Fibroblast of peridontal ligament (primary cell): ENCODE results near the gene FOSB.
"Not testable (repeated sequence)": the region's sequence is repeated elsewhere in the genome, so short reads cannot be mapped to it uniquely, and the experiment has no call there.

Experiments
- DNase-seq: peaks from one replicate; pipeline ENCODE4 v3.0.0-alpha.2; 2010; ENCODE audit errors: extremely low read depth

Gene FOSB

GRCh38 chr19:45467456-45468158 is at the start of gene FOSB:
Gene FOSB (plus strand): TSS chr19:45467996. CDS start chr19:45468587, 591 bp downstream.
- DNase-seq, result peak; percentile 96

DNA sequence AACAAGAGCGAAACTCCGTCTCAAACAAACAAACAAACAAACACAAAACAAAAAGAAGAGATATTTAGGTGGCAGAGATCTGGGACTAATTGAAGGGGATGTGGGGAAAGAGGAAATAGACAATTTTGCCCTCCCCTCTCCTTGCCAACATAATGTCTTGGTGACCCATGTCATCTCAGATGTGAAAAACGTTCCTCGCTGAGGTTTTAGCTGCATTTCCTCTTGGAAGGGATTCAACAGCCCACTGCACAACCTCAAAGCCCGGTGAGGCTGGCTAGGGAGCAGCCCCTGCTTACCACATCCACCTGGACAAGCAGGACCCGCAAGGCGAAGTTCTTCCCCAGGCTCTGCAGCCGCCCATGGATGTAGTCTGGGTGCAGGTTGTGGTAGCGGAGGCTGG is 49.0 kb upstream of the FOSB start:
- no peak for DNase-seq

GRCh38 chr19:45419396-45419795 is 48.4 kb upstream of the FOSB start:
- DNase-seq, result no peak

DNA sequence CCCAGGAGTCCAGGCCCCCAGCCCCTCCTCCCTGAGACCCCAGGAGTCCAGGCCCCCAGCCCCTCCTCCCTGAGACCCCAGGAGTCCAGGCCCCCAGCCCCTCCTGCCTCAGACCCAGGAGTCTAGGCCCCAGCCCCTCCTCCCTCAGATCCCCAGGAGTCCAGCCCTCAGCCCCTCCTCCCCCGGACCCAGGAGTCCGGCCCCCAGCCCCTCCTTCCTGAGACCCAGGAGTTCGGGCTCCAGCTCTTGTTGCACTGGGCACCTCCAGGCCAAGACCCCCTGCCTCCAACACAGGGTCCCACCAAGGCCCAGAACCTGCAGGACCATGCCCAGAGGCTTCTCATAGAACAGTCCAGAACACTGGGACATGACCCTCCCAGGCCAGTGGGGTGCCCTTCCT is 47.9 kb upstream of the FOSB start:
- no peak for DNase-seq

DNA sequence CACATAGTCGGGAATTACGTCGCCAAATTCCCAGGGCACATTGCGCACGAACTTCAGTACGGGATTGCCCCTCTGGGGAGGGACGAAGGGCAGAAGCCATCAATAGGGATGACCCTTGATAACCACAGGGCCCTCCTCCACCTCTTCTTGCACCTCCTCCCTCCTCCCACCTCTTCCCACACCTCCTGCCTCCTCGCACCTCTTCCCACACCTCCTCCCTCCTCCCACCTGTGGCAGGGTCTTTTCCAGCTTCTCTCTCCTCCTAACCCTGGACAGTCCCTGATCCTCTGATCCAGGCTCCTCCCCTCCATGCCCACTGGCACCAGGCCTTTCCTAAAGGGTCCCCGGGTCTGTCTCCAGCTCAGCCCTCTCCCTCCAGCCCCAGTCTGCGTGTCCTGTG is 47.4 kb upstream of the FOSB start:
- no peak for DNase-seq

DNA sequence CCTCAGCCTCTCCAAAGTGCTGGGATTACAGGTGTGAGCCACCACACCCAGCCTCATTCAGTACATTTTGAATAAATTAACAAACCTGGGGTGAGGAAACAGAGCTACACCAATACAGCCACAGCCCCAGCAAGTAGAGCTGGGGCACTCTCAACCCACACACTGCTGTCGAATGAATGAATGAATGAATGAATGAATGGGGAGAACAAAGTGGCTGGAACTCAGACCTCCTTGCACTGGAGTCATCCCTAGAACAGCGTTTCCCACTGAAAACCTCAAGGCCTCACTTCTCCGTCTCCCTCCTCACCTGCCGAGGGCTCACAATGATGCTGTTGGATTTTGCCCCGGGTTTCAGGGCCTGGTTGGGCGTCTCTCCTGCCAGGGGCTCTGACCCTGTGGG is 46.9 kb upstream of the FOSB start:
- no peak for DNase-seq

DNA sequence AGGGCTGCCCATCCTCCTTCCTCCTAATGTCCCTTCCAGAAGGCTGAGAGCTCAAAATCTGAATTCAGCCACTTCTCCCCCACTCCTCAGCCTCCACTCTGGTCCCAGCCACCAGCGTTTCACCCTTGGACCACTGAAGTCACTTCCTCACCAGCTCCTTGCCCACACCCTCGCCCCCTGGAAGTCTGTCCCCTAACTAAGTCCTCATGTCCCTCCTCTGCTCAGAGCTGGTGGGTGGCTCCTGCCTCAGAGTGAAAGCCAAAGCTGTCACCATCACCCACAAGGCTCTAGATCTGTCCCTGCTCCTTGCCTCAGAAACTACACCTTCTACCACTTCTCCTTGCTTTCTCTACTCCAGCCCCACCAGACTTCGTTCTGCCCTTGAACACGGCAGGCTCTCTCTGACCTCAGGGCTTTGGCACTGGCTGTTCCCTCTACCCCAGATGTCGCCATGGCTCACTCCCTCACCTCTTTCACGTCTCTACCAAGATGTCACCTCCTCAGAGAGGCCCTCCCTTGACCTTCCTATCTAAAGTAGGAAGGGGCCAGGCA is 45.8 kb upstream of the FOSB start:
- no peak for DNase-seq

- no peak for DNase-seq
Observed at GRCh38 chr19:45423033-45423588, 44.7 kb upstream of the FOSB start.

DNA sequence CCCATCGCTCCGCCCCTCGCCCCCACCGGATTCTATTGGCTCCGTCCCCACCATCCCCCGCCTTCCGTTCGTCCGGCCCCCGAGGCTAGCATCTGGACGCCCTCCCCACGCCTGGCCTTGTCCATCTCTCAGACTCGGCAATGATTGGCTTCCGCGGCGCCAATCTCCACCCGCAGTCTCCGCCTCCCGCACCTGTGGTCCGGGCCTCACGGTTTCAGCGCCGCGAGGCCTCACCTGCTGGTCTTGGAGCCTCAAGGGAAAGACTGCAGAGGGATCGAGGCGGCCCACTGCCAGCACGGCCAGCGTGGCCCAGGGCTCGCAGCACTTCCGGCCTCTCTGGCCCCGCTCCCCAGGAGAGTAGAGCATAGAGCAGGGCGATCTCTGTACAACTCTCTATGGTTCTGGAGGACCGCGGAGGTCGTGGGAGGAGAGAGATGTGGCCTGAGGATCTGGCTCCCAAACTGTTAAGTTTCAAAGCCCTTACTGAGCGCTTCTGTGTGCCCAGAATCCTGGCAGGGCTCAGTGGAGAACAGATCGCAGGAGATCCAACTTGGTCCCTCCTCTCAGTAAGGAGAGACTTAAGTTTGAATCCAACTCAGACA is 44.1 kb upstream of the FOSB start, which contains the start of gene ERCC1:
ERCC1 (minus strand) TSS at position 329 of the 602 bp plus-strand sequence. CDS start 543 bp downstream, outside the sequence.
- peak; percentile 91 for DNase-seq

DNA sequence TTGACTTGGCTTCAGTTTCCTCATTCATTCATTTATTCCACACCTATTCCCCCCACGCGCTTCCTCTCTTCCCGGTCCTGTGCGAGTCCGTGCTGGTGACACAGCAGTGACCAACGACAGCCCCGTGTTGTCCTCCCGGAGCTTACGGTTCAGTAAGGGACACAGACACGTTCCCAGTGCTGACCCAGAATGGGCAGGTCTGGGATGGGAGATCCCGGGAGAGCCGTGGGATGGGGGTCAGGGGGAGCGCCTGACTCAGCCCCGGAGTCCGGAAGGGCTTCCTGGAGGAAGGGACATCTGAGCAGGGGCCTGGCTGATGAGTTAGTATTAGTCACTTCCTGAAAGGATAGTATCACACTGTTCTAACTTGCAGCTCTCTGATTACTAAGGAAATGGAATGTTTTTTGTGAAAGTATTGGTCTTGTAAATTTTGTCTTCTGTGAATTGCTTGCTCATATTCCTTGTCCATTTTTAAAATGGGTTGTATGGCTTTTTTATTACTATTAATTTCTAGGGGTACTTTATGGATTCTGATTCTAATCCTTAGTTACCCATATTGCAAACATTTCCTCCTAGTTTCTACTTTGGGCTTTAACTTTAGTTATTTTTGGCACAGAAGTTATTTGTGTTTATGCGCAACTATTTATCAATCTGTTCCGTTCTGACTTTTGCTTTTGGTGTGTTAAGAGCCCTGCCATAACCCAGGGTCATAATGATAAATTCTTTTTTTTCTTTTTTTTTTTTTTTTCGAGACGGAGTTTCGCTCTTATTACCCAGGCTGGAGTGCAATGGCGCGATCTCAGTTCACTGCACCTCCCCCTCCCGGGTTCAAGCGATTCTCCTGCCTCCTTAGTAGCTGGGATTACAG is 43.4 kb upstream of the FOSB start:
- peak; percentile 86 for DNase-seq

DNA sequence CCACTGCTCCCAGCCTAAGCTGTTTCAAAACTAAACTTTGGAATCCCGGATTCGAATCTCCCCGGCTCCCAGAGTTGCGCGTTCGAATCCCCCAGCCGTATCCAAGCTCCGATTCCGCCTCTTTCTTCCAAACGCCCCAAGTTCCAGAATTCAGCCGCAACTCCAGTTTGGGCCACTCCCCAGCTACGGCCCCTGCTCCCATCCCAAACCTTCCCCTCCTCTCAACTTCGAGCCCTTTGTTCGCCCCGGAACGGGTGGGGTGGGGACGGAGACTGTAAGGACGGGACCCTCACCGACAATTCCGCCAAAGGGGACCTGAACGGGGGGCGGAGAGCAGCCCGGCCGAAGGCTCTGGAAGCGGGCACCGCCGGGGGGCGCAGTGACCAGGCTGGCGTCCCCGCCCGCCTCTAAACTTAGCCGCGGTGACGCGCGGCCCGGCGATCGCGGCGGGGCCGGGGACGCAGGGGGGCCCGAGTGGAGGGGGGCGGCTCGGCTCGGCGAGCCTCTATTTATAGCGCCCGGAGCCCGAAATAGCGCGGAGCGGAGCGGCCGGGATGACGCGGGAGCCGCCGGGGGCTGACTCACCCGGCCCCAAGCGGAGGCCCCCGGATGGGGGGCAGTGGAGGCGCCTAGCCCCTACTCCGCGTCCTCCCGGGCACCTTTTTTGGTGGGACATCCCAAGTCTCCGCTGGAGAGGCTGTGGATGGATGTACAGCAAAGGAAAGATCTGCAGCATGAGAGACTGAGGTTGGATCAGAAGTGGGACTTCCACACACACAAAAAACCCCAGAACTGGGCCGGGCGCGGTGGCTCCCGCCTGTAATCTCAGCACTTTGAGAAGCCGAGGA is 39.2 kb upstream of the FOSB start:
- peak; percentile 40 for DNase-seq

- DNase-seq, result not testable (repeated sequence)
Observed at GRCh38 chr19:45429896-45430295, 37.9 kb upstream of the FOSB start.

DNA sequence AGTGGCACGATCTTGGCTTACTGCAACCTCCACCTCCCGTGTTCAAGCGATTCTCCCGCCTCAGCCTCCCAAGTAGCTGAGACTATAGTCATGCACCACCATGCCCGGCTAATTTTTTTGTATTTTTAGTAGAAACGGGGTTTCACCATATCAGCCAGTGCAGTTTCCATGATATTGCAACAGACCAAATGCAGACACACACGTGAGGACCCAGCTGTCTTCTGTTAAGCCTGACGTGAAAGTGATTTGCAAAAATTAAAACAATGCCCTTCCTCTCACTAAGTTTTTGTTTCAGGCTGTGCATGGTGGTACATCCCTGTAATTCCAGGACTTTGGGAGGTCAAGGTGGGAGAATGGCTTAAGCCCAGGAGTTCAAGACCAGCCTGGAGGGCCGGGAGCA is 36.8 kb upstream of the FOSB start:
- DNase-seq, result peak; percentile 86

GRCh38 chr19:45432543-45432942 is 35.3 kb upstream of the FOSB start:
- DNase-seq, result not testable (repeated sequence)

GRCh38 chr19:45437328-45437727 is 30.5 kb upstream of the FOSB start:
- DNase-seq, result no peak

DNA sequence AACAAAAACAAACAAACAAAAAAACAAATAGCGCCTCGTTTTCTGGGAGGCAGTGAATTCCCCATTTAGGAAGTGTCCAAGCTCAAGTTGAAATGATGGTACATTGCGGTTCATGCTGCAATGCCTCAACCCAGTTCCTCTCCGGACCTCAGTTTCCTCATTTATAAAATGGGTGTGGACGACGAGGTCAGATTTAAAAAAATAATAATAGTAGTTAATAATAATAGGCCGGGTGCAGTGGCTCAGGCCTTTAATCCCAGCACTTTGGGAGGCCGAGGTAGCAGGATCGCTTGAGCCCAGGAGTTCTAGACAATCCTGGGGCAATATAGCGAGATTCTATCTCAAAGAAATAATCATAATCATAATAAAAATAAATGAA is 28.6 kb upstream of the FOSB start:
- no peak for DNase-seq

DNA sequence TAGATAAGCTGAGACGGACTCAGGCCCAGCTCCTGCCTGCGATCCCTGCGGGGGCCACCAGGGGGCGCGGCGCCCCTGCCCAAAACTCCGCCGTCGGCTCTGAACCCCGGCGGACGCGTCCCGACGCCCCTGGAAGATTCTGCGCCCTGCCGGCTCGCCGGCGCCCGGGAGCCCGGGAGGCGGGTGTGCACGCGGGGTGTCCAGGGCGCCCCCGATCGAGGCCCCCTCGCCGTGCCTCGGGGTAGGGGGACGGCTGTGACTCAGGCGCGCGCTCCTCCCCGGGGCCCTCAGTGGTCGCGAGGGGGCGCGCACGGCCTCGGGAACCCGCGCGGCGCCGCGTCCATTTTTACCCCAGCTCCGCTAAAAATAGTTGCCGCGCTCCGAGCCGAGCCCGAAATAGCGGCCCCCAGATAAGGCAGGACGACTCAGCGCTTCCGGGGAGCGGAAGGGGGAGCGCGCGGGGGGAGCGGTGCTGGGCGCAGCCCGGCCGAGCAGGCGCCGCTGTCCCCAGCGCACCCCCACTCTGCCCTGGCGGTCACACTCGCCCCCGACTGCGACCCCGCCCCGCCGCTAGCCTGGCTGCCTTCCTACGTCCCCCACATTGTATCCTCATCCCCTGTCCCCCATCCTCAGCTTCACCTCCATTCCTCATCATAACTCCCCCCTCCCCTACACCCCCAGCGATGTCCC is 28.1 kb upstream of the FOSB start:
- peak; percentile 71 for DNase-seq

DNA sequence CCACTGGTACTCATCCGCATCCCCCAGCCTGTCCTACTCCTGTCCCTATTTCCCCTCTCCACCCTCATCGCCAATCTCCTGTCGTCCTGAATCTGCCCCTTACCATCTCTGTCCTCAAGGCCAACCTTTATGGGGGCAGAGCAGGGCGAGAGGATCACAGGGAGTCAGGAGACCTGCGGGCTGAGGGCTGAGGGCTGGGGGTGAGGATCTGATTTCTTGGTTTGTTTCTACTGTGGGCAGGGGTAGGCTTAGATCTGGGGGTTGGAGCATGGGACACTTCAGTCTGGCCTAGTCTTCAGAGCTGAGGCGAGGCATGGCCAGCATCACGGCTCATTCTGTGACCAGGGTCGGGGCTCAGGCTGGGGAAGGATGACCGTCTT is 27.5 kb upstream of the FOSB start:
- no peak for DNase-seq

DNA sequence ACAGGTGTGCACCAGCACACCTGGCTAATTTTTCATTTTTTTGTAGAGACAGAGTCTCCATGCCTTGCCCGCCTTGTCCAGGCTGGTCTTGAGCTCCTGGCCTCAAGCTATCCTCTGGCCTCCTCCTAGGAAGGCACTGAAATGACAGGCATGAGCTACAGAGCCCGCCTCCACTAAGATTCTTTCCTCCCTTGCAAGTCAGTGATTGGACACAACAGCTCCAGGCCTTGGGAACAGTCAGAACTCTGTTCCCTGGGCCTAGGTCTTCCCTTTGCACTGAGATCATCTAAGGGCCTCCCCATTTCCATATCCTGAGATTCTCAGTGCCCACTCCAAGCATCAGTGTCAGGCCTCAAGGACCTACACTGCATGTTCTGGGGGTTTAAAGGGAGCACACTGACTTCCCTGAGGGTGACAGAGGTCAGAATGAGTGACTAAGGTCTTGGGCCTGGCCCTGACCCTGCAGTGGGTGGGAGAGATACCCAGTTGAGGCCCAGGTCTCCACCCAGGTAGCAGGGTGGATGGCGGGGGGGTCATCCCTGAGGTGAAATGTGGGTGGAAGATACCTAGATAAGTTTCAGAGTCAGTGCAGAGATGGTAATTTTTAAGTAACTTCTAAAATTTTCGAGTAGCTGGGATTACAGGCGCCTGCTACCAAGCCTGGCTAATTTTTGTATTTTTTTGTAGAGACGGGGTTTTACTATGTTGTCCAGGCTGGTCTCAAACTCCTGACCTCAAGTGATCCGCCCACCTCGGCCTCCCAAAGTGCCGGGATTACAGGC is 26.7 kb upstream of the FOSB start:
- peak; percentile 41 for DNase-seq

DNA sequence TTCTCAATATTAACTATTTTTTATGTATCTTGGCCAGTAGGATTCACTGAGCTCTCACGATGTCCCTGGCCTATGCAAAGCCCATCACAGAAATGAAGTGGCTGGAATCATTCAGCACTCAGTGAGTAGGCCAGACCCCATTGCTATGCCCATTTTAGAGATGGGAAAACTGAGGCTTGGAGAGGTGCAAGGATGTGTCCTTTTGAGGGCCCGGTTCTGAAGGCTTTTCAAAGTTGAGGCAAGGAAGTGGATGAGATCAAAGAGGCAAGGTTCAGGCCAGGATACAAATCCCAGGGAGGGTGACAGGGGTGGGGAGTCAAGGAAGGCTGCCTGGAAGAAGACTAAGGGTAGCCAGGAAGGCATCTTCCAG is 25.4 kb upstream of the FOSB start:
- no peak for DNase-seq
